Suprapubic skin (tissue), 4 donors: Measurements from ENCODE around the gene FABP7.

Experiments used
- EP300 ChIP-seq: sonication (generic); formaldehyde crosslinking; IDR thresholded peaks from one replicate; pipeline ENCODE4 v1.6.1; 2017; ENCODE audit warnings: antibody characterized with exemption
- POLR2A ChIP-seq, 2 donors: fragments of 450-650 bp; IDR thresholded peaks; one replicate each; pipeline ENCODE4 v1.6.1; 2017; ENCODE audit warnings: antibody characterized with exemption in 2 of 2, mild to moderate bottlenecking in 2 of 2, moderate library complexity in 2 of 2
- POLR2AphosphoS5 ChIP-seq, 3 donors: sonication (generic); formaldehyde crosslinking; IDR thresholded peaks; one replicate each; pipeline ENCODE4 v1.6.1; 2017; ENCODE audit warnings: antibody characterized with exemption in 3 of 3
- TF ChIP-seq, protein P1 (sequence below), 2 donors: fragments of 200-600 bp in 1 of 2; fragments of 450-650 bp in 1 of 2; sonication (generic) in 1 of 2; IDR thresholded peaks; one replicate each; pipeline ENCODE4 v1.5.1; 2016 to 2019; ENCODE audit warnings: antibody characterized with exemption in 2 of 2, mild to moderate bottlenecking in 1 of 2, moderate library complexity in 1 of 2

DNA sequence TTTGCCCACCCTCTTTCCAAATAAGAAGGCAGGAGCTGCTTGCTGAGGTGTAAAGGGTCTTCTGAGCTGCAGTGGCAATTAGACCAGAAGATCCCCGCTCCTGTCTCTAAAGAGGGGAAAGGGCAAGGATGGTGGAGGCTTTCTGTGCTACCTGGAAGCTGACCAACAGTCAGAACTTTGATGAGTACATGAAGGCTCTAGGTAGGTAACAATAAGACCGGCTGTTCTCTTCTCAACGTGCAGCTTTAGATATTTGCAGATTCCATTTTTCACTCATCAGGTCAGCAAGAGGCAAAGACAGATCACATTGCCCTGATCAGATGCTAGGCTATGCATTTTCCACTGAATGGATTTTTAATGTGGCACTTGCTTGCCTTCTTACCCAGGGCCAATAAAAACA lies at the start of gene FABP7:
- TF ChIP-seq, protein P1, sequence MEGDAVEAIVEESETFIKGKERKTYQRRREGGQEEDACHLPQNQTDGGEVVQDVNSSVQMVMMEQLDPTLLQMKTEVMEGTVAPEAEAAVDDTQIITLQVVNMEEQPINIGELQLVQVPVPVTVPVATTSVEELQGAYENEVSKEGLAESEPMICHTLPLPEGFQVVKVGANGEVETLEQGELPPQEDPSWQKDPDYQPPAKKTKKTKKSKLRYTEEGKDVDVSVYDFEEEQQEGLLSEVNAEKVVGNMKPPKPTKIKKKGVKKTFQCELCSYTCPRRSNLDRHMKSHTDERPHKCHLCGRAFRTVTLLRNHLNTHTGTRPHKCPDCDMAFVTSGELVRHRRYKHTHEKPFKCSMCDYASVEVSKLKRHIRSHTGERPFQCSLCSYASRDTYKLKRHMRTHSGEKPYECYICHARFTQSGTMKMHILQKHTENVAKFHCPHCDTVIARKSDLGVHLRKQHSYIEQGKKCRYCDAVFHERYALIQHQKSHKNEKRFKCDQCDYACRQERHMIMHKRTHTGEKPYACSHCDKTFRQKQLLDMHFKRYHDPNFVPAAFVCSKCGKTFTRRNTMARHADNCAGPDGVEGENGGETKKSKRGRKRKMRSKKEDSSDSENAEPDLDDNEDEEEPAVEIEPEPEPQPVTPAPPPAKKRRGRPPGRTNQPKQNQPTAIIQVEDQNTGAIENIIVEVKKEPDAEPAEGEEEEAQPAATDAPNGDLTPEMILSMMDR (IDR thresholded peaks at IDR 0.05): no peak
- TF ChIP-seq POLR2AphosphoS5 (IDR thresholded peaks at IDR 0.05): no peak
- TF ChIP-seq POLR2A (IDR thresholded peaks at IDR 0.05): no peak
- no peak for TF ChIP-seq EP300
